ENCODE results near the gene LRP2. TPM values are rescaled to one million over a fixed set of nuclear protein-coding genes. Genes with fewer than 3 reads are reported as not detected.

LRP2 gene
- total RNA-seq, 2 experiments from 2014 or later = 1.8 to 2.2 TPM

DNA sequence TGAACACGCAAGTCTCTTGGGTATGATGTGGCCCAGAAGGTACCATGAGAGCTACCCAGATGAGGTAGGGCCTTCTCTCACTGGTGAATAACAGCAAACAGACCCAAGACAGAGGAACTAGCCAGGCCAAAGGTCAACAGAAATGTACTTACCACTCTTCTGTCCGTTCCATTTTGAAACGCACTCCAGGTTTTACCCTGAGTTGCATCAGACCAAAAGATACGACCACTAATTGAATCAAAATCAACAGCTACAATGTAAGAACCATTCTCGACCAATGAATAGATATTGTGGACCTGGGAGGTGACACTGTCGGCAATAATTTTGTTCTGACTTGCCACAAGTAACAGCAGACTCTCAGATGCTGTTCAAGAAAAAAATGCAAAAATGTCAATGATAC lies 124.4 kb downstream of the LRP2 start:
- Mint-ChIP-seq H3K4me3 (no peak overlapping the region), H3K9me3 (no peaks in the 10 kb centered on the region), H3K36me3 (ENCODE audit: low read depth) (no peaks in the 10 kb centered on the region), H3K4me1 (ENCODE audit: low read depth) (no peaks in the 10 kb centered on the region), H3K27ac (no peak overlapping the region), H3K27me3 (peaks cover 6% of the 10 kb centered on the region)
- DNase-seq (no peak), ATAC-seq (no peak)
- intact Hi-C loops (cut with micrococcal nuclease) = no loop called here
- CTCF ChIA-PET = interaction anchor here (2.7 kb wide), 1 partner anchor 16 kb away, joined by 8 read pairs; no protein-coding TSS in a partner anchor
- TF ChIP-seq, protein P1, sequence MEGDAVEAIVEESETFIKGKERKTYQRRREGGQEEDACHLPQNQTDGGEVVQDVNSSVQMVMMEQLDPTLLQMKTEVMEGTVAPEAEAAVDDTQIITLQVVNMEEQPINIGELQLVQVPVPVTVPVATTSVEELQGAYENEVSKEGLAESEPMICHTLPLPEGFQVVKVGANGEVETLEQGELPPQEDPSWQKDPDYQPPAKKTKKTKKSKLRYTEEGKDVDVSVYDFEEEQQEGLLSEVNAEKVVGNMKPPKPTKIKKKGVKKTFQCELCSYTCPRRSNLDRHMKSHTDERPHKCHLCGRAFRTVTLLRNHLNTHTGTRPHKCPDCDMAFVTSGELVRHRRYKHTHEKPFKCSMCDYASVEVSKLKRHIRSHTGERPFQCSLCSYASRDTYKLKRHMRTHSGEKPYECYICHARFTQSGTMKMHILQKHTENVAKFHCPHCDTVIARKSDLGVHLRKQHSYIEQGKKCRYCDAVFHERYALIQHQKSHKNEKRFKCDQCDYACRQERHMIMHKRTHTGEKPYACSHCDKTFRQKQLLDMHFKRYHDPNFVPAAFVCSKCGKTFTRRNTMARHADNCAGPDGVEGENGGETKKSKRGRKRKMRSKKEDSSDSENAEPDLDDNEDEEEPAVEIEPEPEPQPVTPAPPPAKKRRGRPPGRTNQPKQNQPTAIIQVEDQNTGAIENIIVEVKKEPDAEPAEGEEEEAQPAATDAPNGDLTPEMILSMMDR (IDR thresholded peaks at IDR 0.05) = no peak
- POLR2A ChIA-PET = no interaction called here

DNA sequence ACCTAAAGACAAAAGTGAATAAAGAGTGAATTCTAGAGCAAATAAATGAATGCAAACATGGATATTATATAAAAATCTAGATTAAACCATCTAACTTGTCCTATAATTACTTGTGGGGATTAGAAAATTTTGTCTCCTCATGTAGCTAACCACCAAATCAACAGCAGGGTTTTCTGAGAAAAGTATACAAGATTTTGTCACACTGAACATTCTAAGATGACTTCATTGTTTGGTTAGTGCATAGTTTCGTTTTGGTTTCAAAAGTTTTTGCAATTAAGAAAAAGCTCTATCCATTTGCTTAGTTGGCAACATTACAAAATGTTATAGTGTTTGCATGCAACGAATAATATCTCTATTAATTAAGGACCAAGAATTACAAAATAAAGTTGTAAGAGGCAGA lies 125.0 kb downstream of the LRP2 start:
- Mint-ChIP-seq H3K9me3 (no peaks in the 10 kb centered on the region), H3K27me3 (peaks cover 6% of the 10 kb centered on the region), H3K4me1 (ENCODE audit: low read depth) (no peaks in the 10 kb centered on the region), H3K4me3 (no peak overlapping the region), H3K27ac (no peak overlapping the region), H3K36me3 (ENCODE audit: low read depth) (no peaks in the 10 kb centered on the region)
- intact Hi-C loops (cut with micrococcal nuclease) = no loop called here
- TF ChIP-seq, protein P1 (IDR thresholded peaks at IDR 0.05) = no peak
- POLR2A ChIA-PET = no interaction called here
- ATAC-seq = no peak
- no peak for DNase-seq
- CTCF ChIA-PET = interaction anchor here (2.7 kb wide), 1 partner anchor 16 kb away, joined by 8 read pairs; no protein-coding TSS in a partner anchor

DNA sequence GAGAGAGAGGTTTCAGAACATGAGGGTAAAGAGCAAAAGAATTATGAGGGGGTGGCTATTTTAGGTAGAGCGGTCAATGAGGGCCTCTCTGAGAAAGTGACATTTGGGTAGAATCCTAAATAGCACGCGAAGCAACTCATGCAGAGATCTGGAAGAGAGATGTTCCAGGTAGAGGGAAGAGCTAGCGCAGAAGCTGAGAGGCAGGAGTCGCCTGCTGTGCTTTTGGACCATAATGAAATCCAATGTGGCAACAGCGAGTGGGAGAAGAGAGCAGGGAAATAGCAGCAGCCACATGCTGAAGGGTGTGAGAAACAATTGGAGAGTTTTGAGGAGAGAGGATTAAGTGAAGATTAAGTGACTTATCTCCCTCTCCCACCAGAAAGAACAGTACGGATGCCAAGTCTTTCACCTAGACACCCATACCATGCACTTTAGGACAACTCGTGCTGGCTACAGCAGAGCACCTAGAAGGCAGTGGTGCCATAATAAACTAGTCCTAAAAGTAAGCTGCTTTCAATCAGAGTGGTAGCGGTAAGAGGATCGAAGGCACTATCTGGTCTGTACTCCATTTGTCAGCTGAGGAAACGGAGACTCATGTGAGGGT lies 129.7 kb downstream of the LRP2 start:
- H3K27me3 Mint-ChIP-seq = peaks cover 18% of the 10 kb centered on the region
- ATAC-seq (no peak), DNase-seq (no peak)
- intact Hi-C loops (cut with micrococcal nuclease) = no loop called here
- no peak overlapping the region for H3K4me3 Mint-ChIP-seq
- H3K4me1 Mint-ChIP-seq (ENCODE audit: low read depth) = no peaks in the 10 kb centered on the region
- TF ChIP-seq, protein P1 (IDR thresholded peaks at IDR 0.05) = no peak
- H3K27ac Mint-ChIP-seq = no peak overlapping the region
- ChIA-PET POLR2A (no interaction called here), CTCF (no interaction called here)
- H3K36me3 Mint-ChIP-seq (ENCODE audit: low read depth) = no peaks in the 10 kb centered on the region
- no peaks in the 10 kb centered on the region for H3K9me3 Mint-ChIP-seq

DNA sequence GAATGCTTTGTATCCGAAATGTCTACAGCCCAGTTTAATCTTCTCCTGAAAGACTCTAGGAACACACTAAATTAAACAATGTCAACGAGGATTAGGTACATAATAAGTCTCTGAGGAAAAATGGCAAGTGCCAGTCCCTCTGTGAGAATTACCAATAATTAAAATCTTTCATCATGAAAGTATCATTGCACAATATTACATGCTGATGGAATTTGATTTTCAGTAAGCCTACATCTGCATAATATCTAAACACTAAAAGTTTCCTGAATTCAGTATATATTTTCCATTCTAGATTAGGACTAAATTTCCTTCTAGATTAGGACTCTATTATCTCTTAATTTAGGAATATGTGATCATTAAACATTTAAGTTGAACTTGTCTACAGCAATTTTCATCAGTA lies 132.1 kb downstream of the LRP2 start:
- H3K4me3 Mint-ChIP-seq = no peak overlapping the region
- H3K9me3 Mint-ChIP-seq = no peaks in the 10 kb centered on the region
- ChIA-PET POLR2A (no interaction called here), CTCF (no interaction called here)
- no peak overlapping the region for H3K27ac Mint-ChIP-seq
- TF ChIP-seq, protein P1 (IDR thresholded peaks at IDR 0.05) = no peak
- intact Hi-C loops (cut with micrococcal nuclease) = no loop called here
- H3K36me3 Mint-ChIP-seq (ENCODE audit: low read depth) = no peaks in the 10 kb centered on the region
- no peaks in the 10 kb centered on the region for H3K4me1 Mint-ChIP-seq (ENCODE audit: low read depth)
- H3K27me3 Mint-ChIP-seq = peaks cover 12% of the 10 kb centered on the region
- ATAC-seq (no peak), DNase-seq (no peak)

DNA sequence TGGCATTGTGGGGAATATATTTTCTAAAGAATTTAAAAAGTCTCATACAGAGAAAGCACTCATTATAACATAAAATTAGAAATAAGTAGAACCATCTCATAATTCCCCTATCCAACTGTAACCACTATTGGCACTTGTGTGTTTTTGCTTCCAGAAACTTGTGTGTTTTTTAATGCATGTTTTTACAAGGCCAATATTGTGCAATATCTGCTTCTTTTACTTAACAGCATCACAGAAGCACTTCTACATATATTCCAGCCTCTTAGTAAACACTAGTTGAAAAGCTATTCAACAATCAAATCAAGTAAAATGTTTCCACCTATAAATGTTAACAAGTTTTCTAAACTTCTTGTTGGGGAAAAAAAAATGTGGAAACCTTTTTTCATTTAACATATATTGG lies 132.7 kb downstream of the LRP2 start:
- peaks cover 12% of the 10 kb centered on the region for H3K27me3 Mint-ChIP-seq
- CTCF ChIA-PET = no interaction called here
- DNase-seq (no peak), ATAC-seq (no peak)
- TF ChIP-seq, protein P1 (IDR thresholded peaks at IDR 0.05) = no peak
- no peaks in the 10 kb centered on the region for H3K9me3 Mint-ChIP-seq
- H3K27ac Mint-ChIP-seq = no peak overlapping the region
- intact Hi-C loops (cut with micrococcal nuclease) = no loop called here
- H3K4me1 Mint-ChIP-seq (ENCODE audit: low read depth) = no peaks in the 10 kb centered on the region
- no peaks in the 10 kb centered on the region for H3K36me3 Mint-ChIP-seq (ENCODE audit: low read depth)
- no peak overlapping the region for H3K4me3 Mint-ChIP-seq
- POLR2A ChIA-PET = no interaction called here

All from activated CD8-positive, alpha-beta T cell treated with anti-CD3 and anti-CD28 coated beads for 36 hours (primary cell).